Kidney epithelial cell (primary cell): Measurements from ENCODE around the gene AIMP1. TPM values are rescaled to one million over a fixed set of nuclear protein-coding genes. Genes with fewer than 3 reads are reported as not detected.

Experiments used
- DNase-seq: peaks from one replicate; pipeline ENCODE4 v3.0.0-alpha.2; 2010; ENCODE audit warnings: low read depth
- H3K27me3 ChIP-seq: 2 replicates; pipeline ENCODE4 v1.6.0; 2011; ENCODE audit warnings: low read length; ENCODE audit not compliant: control insufficient read depth, insufficient read depth
- H3K36me3 ChIP-seq: 2 replicates; pipeline ENCODE4 v1.5.1; 2011; ENCODE audit warnings: low read length; ENCODE audit not compliant: control insufficient read depth, insufficient read depth
- H3K4me3 ChIP-seq: 2 replicates; pipeline ENCODE4 v1.5.1; 2011; ENCODE audit warnings: low read depth, mild to moderate bottlenecking, control low read depth, low read length
- total RNA-seq: library from RNA; depleted of rRNA; stranded (reverse); fragments of >200 nt; gene quantifications from 2 replicates; pipeline ENCODE4 v1.2.3, GENCODE V29; 2015
- TF ChIP-seq, protein P1 (sequence below): IDR thresholded peaks from 2 replicates; pipeline ENCODE4 v1.5.1; 2011; ENCODE audit warnings: mild to moderate bottlenecking, moderate library complexity, low read length, control low read depth, inconsistent platforms; ENCODE audit not compliant: insufficient read depth, poor library complexity, severe bottlenecking

AIMP1 gene
- total RNA-seq: 30.3 and 32.7 TPM in 2 replicates

DNA sequence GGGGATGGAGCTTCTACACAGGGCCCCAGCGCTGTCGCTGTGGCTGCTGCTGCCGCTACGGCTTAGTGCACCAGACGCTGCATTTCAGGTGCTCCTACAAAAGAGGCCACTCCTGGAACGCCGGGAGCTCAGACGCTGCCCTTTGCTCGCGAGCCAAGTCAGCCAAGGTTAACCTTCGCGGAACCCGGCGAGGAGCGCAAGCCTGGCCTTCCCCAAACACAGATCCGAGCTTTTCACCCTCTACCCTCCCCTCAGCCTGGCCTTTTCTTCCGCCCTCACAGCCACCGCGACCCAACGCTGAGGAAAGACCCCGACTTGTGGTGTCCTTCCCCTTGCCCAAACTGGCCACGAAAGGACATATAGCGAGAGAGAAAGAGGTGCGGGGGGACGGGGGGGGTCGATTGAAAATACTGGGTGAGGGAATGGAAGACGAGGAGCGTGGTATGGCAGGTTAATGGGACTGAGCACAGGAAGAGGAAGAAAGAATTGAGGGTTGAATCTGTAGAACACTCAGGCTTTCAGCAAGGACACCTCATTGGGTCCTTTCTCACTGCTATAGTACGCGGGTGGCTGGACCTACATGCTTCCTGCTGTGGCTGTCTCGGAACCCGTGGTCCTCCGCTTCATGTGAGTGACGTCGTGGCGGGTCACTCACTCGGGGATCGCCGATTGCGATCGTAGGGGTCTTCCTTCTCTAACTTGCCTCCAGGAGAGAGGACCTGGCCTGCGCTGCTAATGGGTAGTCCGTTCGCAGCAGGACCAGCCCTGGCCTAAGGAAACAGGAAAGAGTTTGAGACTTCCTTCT lies at the start of gene AIMP1, which contains the start of gene TBCK:
AIMP1 (plus strand) TSS at position 583 of the 805 bp plus-strand sequence. CDS start 8,460 bp downstream, outside the sequence.
TBCK (minus strand) TSS at position 242 of the 805 bp plus-strand sequence. CDS start 7,249 bp downstream, outside the sequence.
- TF ChIP-seq, protein P1, sequence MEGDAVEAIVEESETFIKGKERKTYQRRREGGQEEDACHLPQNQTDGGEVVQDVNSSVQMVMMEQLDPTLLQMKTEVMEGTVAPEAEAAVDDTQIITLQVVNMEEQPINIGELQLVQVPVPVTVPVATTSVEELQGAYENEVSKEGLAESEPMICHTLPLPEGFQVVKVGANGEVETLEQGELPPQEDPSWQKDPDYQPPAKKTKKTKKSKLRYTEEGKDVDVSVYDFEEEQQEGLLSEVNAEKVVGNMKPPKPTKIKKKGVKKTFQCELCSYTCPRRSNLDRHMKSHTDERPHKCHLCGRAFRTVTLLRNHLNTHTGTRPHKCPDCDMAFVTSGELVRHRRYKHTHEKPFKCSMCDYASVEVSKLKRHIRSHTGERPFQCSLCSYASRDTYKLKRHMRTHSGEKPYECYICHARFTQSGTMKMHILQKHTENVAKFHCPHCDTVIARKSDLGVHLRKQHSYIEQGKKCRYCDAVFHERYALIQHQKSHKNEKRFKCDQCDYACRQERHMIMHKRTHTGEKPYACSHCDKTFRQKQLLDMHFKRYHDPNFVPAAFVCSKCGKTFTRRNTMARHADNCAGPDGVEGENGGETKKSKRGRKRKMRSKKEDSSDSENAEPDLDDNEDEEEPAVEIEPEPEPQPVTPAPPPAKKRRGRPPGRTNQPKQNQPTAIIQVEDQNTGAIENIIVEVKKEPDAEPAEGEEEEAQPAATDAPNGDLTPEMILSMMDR: no peak
- peak within 1 kb of the TSS; percentile 80 for H3K4me3 ChIP-seq
- no peaks in the 10 kb centered on the region for H3K27me3 ChIP-seq
- peak; percentile 64 for DNase-seq
- H3K36me3 ChIP-seq: no peaks in the 10 kb centered on the region

DNA sequence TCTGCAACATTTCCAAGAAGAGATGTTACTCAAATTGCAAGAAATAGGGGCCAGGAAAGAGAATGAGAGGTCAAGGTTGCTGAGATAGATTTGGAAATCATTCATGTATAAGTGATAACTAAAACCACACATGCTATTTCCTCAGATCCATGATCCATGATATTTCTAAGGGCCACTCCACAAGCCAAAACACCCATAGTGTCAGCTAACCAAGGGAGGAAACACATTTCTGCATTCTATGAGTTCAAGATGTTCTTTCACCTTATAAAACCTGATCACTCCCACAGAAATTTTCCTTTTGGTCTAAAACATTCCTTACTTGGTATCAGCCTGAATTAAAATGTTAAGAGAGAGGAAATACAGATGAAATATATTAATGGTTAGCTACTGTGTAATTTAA lies 47.6 kb upstream of the AIMP1 start:
- no peaks in the 10 kb centered on the region for H3K36me3 ChIP-seq
- no peak for DNase-seq
- no peaks in the 10 kb centered on the region for H3K27me3 ChIP-seq
- TF ChIP-seq, protein P1: no peak
- H3K4me3 ChIP-seq: no peak overlapping the region

DNA sequence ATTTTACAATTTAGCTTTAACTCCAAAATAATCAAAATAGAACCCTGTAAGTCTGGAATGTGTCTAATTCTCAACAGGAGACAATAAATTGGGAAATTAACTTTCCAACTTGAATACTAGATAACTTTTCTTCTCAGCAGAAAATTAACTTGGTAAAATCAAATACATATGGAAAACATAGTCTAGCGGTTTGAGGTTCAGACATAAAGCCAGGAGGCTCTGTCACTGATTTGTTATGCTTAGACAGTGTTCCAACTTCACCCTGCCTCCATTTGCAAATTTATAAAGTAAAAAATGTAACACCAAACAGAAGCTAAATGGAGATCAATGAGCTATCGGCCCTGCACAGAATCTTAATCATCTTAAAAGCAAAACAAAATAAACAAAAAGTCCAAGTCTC lies 46.6 kb upstream of the AIMP1 start:
- TF ChIP-seq, protein P1: no peak
- no peak for DNase-seq
- H3K4me3 ChIP-seq: no peak overlapping the region

DNA sequence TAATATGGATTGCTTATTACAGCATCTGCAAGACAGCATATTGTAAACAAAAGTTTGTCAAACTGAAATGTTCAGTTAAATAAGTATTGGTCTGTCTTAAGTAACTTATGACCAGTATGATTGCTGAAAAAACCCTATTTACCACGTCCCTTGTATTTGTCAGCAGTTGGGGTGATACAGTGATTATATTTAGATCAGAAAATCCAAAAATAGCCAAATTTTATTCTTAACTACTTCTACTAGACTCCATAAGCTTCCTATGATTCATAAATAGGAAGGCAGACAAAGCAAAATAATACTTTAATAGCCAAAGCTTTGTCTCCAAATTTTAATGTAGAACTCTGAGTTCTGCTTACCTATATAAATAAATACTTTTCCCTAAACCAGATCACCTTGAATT lies 45.6 kb upstream of the AIMP1 start:
- no peak for DNase-seq
- H3K4me3 ChIP-seq: no peak overlapping the region

More for the DNA sequence above, 46.6 kb upstream of the AIMP1 start:
- no peaks in the 10 kb centered on the region for H3K36me3 ChIP-seq
- no peaks in the 10 kb centered on the region for H3K27me3 ChIP-seq

DNA sequence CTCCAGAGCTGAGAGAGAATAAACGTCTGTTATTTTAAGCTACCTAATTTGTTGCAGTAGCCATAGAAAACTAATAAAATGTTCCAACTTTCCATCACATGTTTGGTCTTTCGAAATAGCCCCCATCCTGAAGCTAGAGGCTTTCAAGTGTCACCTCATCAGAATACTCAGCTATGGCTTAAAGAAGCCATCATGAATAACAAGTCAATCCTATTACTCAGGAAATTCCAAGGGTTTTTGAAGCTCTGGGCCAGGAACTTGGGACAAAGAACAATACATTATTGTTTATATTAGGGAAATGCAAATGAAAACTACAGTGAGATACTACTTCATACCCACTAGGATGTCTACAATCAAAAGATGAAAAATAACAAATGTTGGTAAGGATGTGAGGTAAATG lies 42.5 kb upstream of the AIMP1 start:
- H3K27me3 ChIP-seq: no peaks in the 10 kb centered on the region
- no peaks in the 10 kb centered on the region for H3K36me3 ChIP-seq
- no peak for DNase-seq
- H3K4me3 ChIP-seq: no peak overlapping the region
- TF ChIP-seq, protein P1: no peak

More for the DNA sequence above, 45.6 kb upstream of the AIMP1 start:
- Histone ChIP-seq H3K27me3 (no peaks in the 10 kb centered on the region), H3K36me3 (no peaks in the 10 kb centered on the region)
- TF ChIP-seq, protein P1: no peak
